H1 (cell line): Measurements from ENCODE around the gene CACNG5. TPM values are rescaled to one million over a fixed set of nuclear protein-coding genes. Genes with fewer than 3 reads are reported as not detected.

Experiments
- CTCF ChIA-PET: fragments of 300-600 bp; sonication (Branson Sonifier 250); formaldehyde crosslinking; loops from one replicate; lab custom pipeline; 2021; ENCODE audit not compliant: partially characterized antibody; lab: Charles Lee
- POLR2A ChIA-PET: fragments of 300-600 bp; sonication (Branson Sonifier 250); formaldehyde crosslinking; loops from one replicate; lab custom pipeline; 2021; ENCODE audit warnings: inconsistent platforms; ENCODE audit not compliant: partially characterized antibody; lab: Charles Lee
- DNase-seq, 2 experiments: peaks; one replicate each; pipeline versions ENCODE4 v3.0.0 to v3.0.0-alpha.2; 2010 to 2022; ENCODE audit warnings: low spot score in 2 of 2, low read depth in 1 of 2, mixed read lengths in 1 of 2
- FAIRE-seq: peaks from 2 replicates; lab custom pipeline; 2011; peaks lifted over from hg19 to GRCh38; lab: Jason Lieb, UNC
- H2AFZ ChIP-seq: 2 replicates; pipeline ENCODE4 v1.8.1; 2012; ENCODE audit warnings: low read length, inconsistent platforms
- H2AK5ac ChIP-seq: 2 replicates; pipeline ENCODE4 v1.6.1; 2013; ENCODE audit warnings: low read depth, low read length
- H2BK120ac ChIP-seq: replicated peaks from 2 replicates; pipeline ENCODE3; 2013; ENCODE audit warnings: low read depth, low read length, inconsistent platforms
- H2BK12ac ChIP-seq: 2 replicates; pipeline ENCODE4 v1.6.1; 2013; ENCODE audit warnings: low read depth, low read length
- H2BK15ac ChIP-seq: 2 replicates; pipeline ENCODE4 v1.6.1; 2013; ENCODE audit warnings: low read length
- H2BK20ac ChIP-seq: 2 replicates; pipeline ENCODE4 v1.6.1; 2013; ENCODE audit warnings: low read length
- H2BK5ac ChIP-seq: 2 replicates; pipeline ENCODE4 v1.6.1; 2013; ENCODE audit warnings: low read depth, low read length
- H3K14ac ChIP-seq: 2 replicates; pipeline ENCODE4 v1.6.1; 2013; ENCODE audit warnings: inconsistent platforms; ENCODE audit not compliant: insufficient read length
- H3K18ac ChIP-seq: 2 replicates; pipeline ENCODE4 v1.6.1; 2013; ENCODE audit warnings: low read length; ENCODE audit errors: extremely low read depth
- H3K23ac ChIP-seq: 2 replicates; pipeline ENCODE4 v1.6.1; 2013; ENCODE audit warnings: inconsistent platforms; ENCODE audit not compliant: insufficient read length
- H3K23me2 ChIP-seq: 2 replicates; pipeline ENCODE4 v1.6.1; 2013; ENCODE audit warnings: low read depth, low read length
- H3K27ac ChIP-seq: 2 replicates; pipeline ENCODE4 v1.6.1; 2011; ENCODE audit warnings: low read depth, low read length, inconsistent platforms
- H3K27me3 ChIP-seq, 4 experiments: replicated peaks in 1 of 4; 1 replicate in 1 of 4; 2 replicates in 3 of 4; pipeline versions ENCODE4 v1.6.1 to v1.8.1; 2011 to 2013; ENCODE audit warnings: low read length in 3 of 4, mild to moderate bottlenecking in 3 of 4, inconsistent platforms in 2 of 4, mixed read lengths in 2 of 4, moderate library complexity in 1 of 4; ENCODE audit not compliant: control insufficient read depth in 3 of 4, insufficient read depth in 3 of 4; ENCODE audit errors: extremely low read depth in 1 of 4
- H3K36me3 ChIP-seq, 4 experiments: 2 replicates each; pipeline versions ENCODE4 v1.6.1 to v1.8.1; 2011 to 2013; ENCODE audit warnings: mild to moderate bottlenecking in 4 of 4, low read length in 3 of 4, moderate library complexity in 2 of 4, control low read depth in 1 of 4, inconsistent platforms in 1 of 4; ENCODE audit not compliant: insufficient read depth in 4 of 4, control insufficient read depth in 2 of 4
- H3K4ac ChIP-seq: replicated peaks from 2 replicates; pipeline ENCODE3; 2013; ENCODE audit warnings: low read length, low read depth, mixed read lengths, inconsistent platforms; ENCODE audit not compliant: insufficient read length
- H3K4me1 ChIP-seq, 4 experiments: replicated peaks in 1 of 4; 1 replicate in 1 of 4; 2 replicates in 3 of 4; pipeline versions ENCODE4 v1.6.1 to v1.8.1; 2011 to 2013; ENCODE audit warnings: low read length in 3 of 4, inconsistent platforms in 2 of 4, mixed read lengths in 1 of 4; ENCODE audit not compliant: insufficient read depth in 4 of 4, control insufficient read depth in 3 of 4
- H3K4me2 ChIP-seq, 2 experiments: 2 replicates each; pipeline versions ENCODE4 v1.6.1 to v1.8.1; 2011 to 2013; ENCODE audit warnings: low read depth in 2 of 2, low read length in 2 of 2, control low read depth in 1 of 2, inconsistent platforms in 1 of 2, mild to moderate bottlenecking in 1 of 2; ENCODE audit not compliant: insufficient read depth in 1 of 2
- H3K4me3 ChIP-seq, 4 experiments: fragments of 200-600, 300-600 bp in 1 of 4; sonication (generic), shearing (Covaris generic), sonication (Bioruptor Twin) in 1 of 4; 2 replicates each; pipeline versions ENCODE4 v1.5.1 to v1.8.1; 2011 to 2016; ENCODE audit warnings: low read length in 4 of 4, low read depth in 3 of 4, control low read depth in 2 of 4, inconsistent platforms in 2 of 4, mild to moderate bottlenecking in 2 of 4, mixed read lengths in 1 of 4, moderate library complexity in 1 of 4; ENCODE audit not compliant: insufficient read depth in 2 of 4; ENCODE audit errors: extremely low read depth in 1 of 4
- H3K56ac ChIP-seq: replicated peaks from 2 replicates; pipeline ENCODE3; 2013; ENCODE audit warnings: low read depth, mild to moderate bottlenecking, mixed read lengths, low read length, inconsistent platforms; ENCODE audit not compliant: insufficient read length
- H3K79me1 ChIP-seq: 2 replicates; pipeline ENCODE4 v1.6.1; 2013; ENCODE audit warnings: low read depth, low read length, control low read depth
- H3K79me2 ChIP-seq, 2 experiments: 2 replicates each; pipeline versions ENCODE4 v1.6.1 to v1.8.1; 2012 to 2013; ENCODE audit warnings: low read length in 2 of 2, mild to moderate bottlenecking in 2 of 2, inconsistent platforms in 1 of 2; ENCODE audit not compliant: insufficient read depth in 2 of 2, control insufficient read depth in 1 of 2
- H3K9ac ChIP-seq, 4 experiments: replicated peaks in 1 of 4; 1 replicate in 1 of 4; 2 replicates in 3 of 4; pipeline versions ENCODE4 v1.6.1 to v1.8.1; 2011 to 2013; ENCODE audit warnings: low read depth in 3 of 4, low read length in 3 of 4, control low read depth in 2 of 4, mild to moderate bottlenecking in 2 of 4, moderate library complexity in 2 of 4, inconsistent platforms in 1 of 4; ENCODE audit errors: extremely low read depth in 1 of 4
- H3K9me3 ChIP-seq, 2 experiments: 2 replicates each; pipeline versions ENCODE4 v1.6.1 to v1.8.1; 2012 to 2013; ENCODE audit warnings: mild to moderate bottlenecking in 2 of 2, moderate library complexity in 2 of 2, control low read depth in 1 of 2, inconsistent platforms in 1 of 2, low read depth in 1 of 2, low read length in 1 of 2, mixed read lengths in 1 of 2; ENCODE audit not compliant: insufficient read depth in 2 of 2
- H4K20me1 ChIP-seq, 2 experiments: replicated peaks in 1 of 2; 2 replicates each; pipeline versions ENCODE3 to v1.8.1; 2011 to 2013; ENCODE audit warnings: inconsistent platforms in 2 of 2, low read length in 2 of 2, mild to moderate bottlenecking in 1 of 2; ENCODE audit not compliant: insufficient read depth in 2 of 2, control insufficient read depth in 1 of 2
- H4K5ac ChIP-seq: 2 replicates; pipeline ENCODE4 v1.6.1; 2013; ENCODE audit warnings: low read length, low read depth, mixed read lengths, inconsistent platforms; ENCODE audit not compliant: insufficient read length
- H4K8ac ChIP-seq: 2 replicates; pipeline ENCODE4 v1.8.0; 2013; ENCODE audit warnings: mild to moderate bottlenecking, moderate library complexity, low read length, inconsistent platforms; ENCODE audit not compliant: insufficient read depth; ENCODE audit errors: extremely low read depth
- H4K91ac ChIP-seq: replicated peaks from 2 replicates; pipeline ENCODE3; 2013; ENCODE audit warnings: low read length, mixed read lengths, inconsistent platforms; ENCODE audit not compliant: insufficient read length
- CBX5 ChIP-seq: fragments of 300-800, 300-1000 bp; sonication (generic); IDR thresholded peaks from 2 replicates; pipeline ENCODE4 v1.7.1; 2016; ENCODE audit warnings: antibody characterized with exemption, low read length, low read depth
- CHD1 ChIP-seq: IDR thresholded peaks from 2 replicates; pipeline ENCODE4 v1.6.1; 2012; ENCODE audit warnings: low read depth, low read length, improper control_type of control experiment
- CREB1 ChIP-seq: IDR thresholded peaks from 2 replicates; pipeline ENCODE4 v1.6.1; 2012; ENCODE audit warnings: inconsistent platforms
- E2F6 ChIP-seq: IDR thresholded peaks from 2 replicates; pipeline ENCODE4 v1.6.1; 2012; ENCODE audit warnings: inconsistent platforms
- GABPA ChIP-seq: IDR thresholded peaks from 2 replicates; pipeline ENCODE4 v1.6.1; 2011; ENCODE audit warnings: mild to moderate bottlenecking, low read length, moderate library complexity, borderline replicate concordance; ENCODE audit not compliant: insufficient read depth
- HDAC2 ChIP-seq, 2 experiments: fragments of 300-600 bp in 1 of 2; sonication (generic) in 1 of 2; IDR thresholded peaks; 2 replicates each; pipeline ENCODE4 v1.6.1; 2011 to 2012; ENCODE audit warnings: low read depth in 2 of 2, low read length in 2 of 2, mild to moderate bottlenecking in 2 of 2, moderate library complexity in 2 of 2, borderline replicate concordance in 1 of 2, inconsistent platforms in 1 of 2
- KDM1A ChIP-seq: fragments of 200-600, 300-600 bp; sonication (generic); IDR thresholded peaks from 2 replicates; pipeline ENCODE4 v1.7.1; 2016; ENCODE audit warnings: mild to moderate bottlenecking, low read length, borderline replicate concordance
- RAD21 ChIP-seq, 2 experiments: IDR thresholded peaks in 1 of 2; conservative IDR thresholded peaks in 1 of 2; 2 replicates each; pipeline ENCODE4 v1.6.1; 2011; ENCODE audit warnings: low read depth in 2 of 2, low read length in 2 of 2, improper control_type of control experiment in 1 of 2, inconsistent platforms in 1 of 2, mild to moderate bottlenecking in 1 of 2, moderate library complexity in 1 of 2
- SP2 ChIP-seq: IDR thresholded peaks from 2 replicates; pipeline ENCODE4 v1.6.1; 2012; ENCODE audit warnings: mild to moderate bottlenecking, low read length, inconsistent platforms
- TAF7 ChIP-seq: optimal IDR thresholded peaks from 2 replicates; pipeline ENCODE3; 2011; ENCODE audit warnings: low read depth, mild to moderate bottlenecking, inconsistent platforms, low read length, moderate library complexity, borderline replicate concordance
- YY1 ChIP-seq: IDR thresholded peaks from 2 replicates; pipeline ENCODE4 v1.6.1; 2011; ENCODE audit warnings: low read depth, mild to moderate bottlenecking, low read length
- WGBS, 2 experiments: shearing (Covaris generic) in 1 of 2; methylation state at CpG; one replicate each; pipeline versions ENCODE4 v1.1.6 to v1.1.7; 2013 to 2015; ENCODE audit warnings: low lambda C conversion rate in 2 of 2, mixed read lengths in 2 of 2, inconsistent platforms in 1 of 2, low coverage in 1 of 2, missing lambda C conversion rate in 1 of 2; ENCODE audit not compliant: insufficient replicate concordance in 2 of 2, insufficient coverage in 1 of 2, insufficient read length in 1 of 2; ENCODE audit errors: extremely low coverage in 1 of 2, missing lambda C conversion rate in 1 of 2; 5-methylcytosine and 5-hydroxymethylcytosine counted together
- polyA plus RNA-seq, 7 experiments: library from polyadenylated mRNA; depleted of rRNA in 3 of 7; stranded (reverse) in 5 of 7; unstranded in 2 of 7; fragments of >200 nt in 5 of 7; fragments of 200-250 nt in 2 of 7; gene quantifications; 1 replicate in 5 of 7; 2 replicates in 1 of 7; 4 replicates in 1 of 7; pipeline versions ENCODE4 v1.2.1 to v1.2.3, GENCODE V29; 2011 to 2013; ENCODE audit warnings: missing spikeins in 2 of 7, mixed read lengths in 2 of 7
- total RNA-seq: library from RNA; stranded (reverse); fragmentation: NEBNext Ultra II Directional; extraction: Animal tissue kit (Norgen Biotek cat#: 25700); gene quantifications from 2 replicates; pipeline ENCODE4 v1.2.1, GENCODE V29; 2021

CACNG5 gene
- total and polyA plus RNA-seq, 2 of the 8 experiments (the other 6 are each of a cell fraction or from before 2014, with no cell fraction given) = 2.2 to 3.1 TPM

GRCh38 chr17:66786107-66786506 lies 48.8 kb upstream of the CACNG5 start:
- Histone ChIP-seq H3K4me1 (peaks cover 0 to 15% (median 6%) of the 10 kb centered on the region in 4 experiments; a peak in 4 of 7 replicates), H3K27me3 (no peaks in the 10 kb centered on the region), H4K8ac (peak overlapping the region; percentile 43; the same call in 1 of the 2 replicates), H2AFZ (no peak overlapping the region), H3K4me3 (no peak overlapping the region), H4K91ac (no peak overlapping the region), H2BK5ac (no peak overlapping the region), H3K79me1 (no peaks in the 10 kb centered on the region), H3K23ac (no peak overlapping the region), H3K79me2 (no peaks in the 10 kb centered on the region), H3K56ac (no peak overlapping the region), H2BK120ac (no peak overlapping the region), H2BK20ac (no peak overlapping the region), H3K27ac (no peak overlapping the region), H3K9me3 (no peaks in the 10 kb centered on the region), H3K4me2 (no peak overlapping the region), H2AK5ac (no peak overlapping the region), H3K14ac (no peak overlapping the region), H3K4ac (no peak overlapping the region), H4K20me1 (no peaks in the 10 kb centered on the region), H2BK15ac (no peak overlapping the region), H3K23me2 (no peaks in the 10 kb centered on the region), H3K18ac (no peak overlapping the region), H3K36me3 (no peaks in the 10 kb centered on the region; a peak in 1 of 8 replicates), H4K5ac (no peak overlapping the region), H3K9ac (no peak overlapping the region), H2BK12ac (no peak overlapping the region)
- ChIA-PET CTCF (interaction anchor here (0.6 to 1.2 kb wide), 5 partner anchors 14 to 62 kb away, joined by 3 to 5 read pairs (median 4); no protein-coding TSS in a partner anchor), POLR2A (no interaction called here)
- FAIRE-seq (no peak), DNase-seq (no peak)
- 87% methylated on average over 10 of the region's 10 CpGs; no CpG with 5 or more reads in 1 of the 2 experiments for WGBS, 2 experiments
- TF ChIP-seq SP2 = no peak
- no peak for TF ChIP-seq CBX5
- TF ChIP-seq CHD1 = no peak
- no peak for TF ChIP-seq HDAC2 (IDR thresholded peaks at IDR 0.05; ENCODE audit: borderline replicate concordance in 1 of 2, low read depth in 2 of 2, low read length in 2 of 2)
- no peak for TF ChIP-seq KDM1A
- TF ChIP-seq CREB1 = no peak
- TF ChIP-seq YY1 = no peak
- TF ChIP-seq GABPA = no peak
- TF ChIP-seq TAF7 = no peak
- no peak for TF ChIP-seq RAD21 (IDR thresholded peaks at IDR 0.05 in 1 of 2, conservative IDR thresholded peaks at IDR 0.05 in 1 of 2; ENCODE audit: low read depth in 2 of 2, low read length in 2 of 2)
- TF ChIP-seq E2F6 = no peak
